GM21529 (cell line): Measurements from ENCODE around the gene BIRC7.

Experiments used
- ATAC-seq: cut with Tn5 transposase; IDR thresholded peaks from one replicate; pipeline ENCODE4 v1.9.1; 2021; ENCODE audit not compliant: unreplicated experiment

The BIRC7 gene

GRCh38 chr20:63235399-63235983 is at the start of gene BIRC7:
Gene BIRC7 (plus strand): TSS chr20:63235905. CDS start chr20:63236097, 192 bp downstream.
- no peak for ATAC-seq

GRCh38 chr20:63186084-63186483 is 49.6 kb upstream of the BIRC7 start:
- no peak for ATAC-seq

GRCh38 chr20:63186528-63187316 is 49.0 kb upstream of the BIRC7 start:
- ATAC-seq, result no peak

DNA sequence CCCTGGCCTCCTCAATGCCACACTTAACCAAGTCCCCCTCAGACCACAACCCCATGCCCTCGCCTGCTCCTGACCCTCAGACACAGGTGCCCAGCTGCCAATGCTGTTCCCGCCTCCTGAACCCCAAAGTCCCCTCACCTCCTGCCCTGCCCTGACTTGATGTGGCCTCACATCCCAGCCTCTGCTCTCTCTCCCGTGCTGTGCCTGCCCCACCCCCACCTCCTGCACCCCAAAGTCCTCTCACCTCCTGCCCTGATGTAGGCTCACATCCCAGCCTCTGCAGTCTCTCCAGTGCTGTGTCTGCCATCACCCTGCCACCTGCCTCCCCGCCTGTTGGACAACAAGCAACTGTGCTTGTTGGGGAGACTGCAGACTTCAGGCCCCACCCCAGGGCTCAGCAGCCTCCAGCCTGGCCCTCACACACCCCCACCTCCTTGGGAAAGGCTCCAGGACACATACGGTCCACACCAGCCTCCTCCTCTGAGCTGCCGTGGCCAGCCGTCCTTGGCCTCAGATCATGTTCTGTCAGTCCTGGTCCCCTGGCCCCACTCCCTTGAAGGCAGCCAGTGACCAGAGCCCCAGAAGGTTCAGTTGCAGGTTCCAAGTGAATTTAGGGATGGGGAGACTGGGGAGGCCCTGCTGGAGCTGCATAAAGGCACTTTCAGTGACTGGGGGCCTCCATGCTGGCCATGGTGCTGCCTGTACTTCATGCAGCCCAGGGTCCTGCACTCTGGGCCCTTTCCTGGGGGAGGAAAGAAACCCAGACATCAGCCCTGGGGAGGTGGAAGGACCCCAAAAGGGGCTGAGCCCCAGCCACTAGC is 48.2 kb upstream of the BIRC7 start:
- ATAC-seq, result no peak

DNA sequence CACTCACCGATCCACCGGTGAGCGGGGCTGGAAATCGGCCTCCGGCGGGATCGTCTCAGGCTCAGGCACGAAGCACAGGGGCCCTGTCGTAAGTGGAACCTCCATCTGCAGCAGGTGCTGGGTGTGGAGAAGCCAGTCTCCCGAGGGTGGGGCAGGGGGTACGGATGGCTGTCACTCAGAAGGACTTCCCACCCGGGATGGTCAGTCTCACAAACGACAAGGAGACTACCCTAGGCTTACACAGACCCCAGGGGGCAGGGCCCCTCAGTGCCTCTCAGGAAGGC is 47.6 kb upstream of the BIRC7 start:
- no peak for ATAC-seq

GRCh38 chr20:63188641-63189321 is 46.9 kb upstream of the BIRC7 start:
- no peak for ATAC-seq

- ATAC-seq, result no peak
These were observed 46.4 kb upstream of the BIRC7 start for GRCh38 chr20:63189322-63189642.

GRCh38 chr20:63189846-63190559 is 45.7 kb upstream of the BIRC7 start:
- ATAC-seq, result no peak

- ATAC-seq, result no peak
These were observed 44.9 kb upstream of the BIRC7 start for GRCh38 chr20:63190828-63191227.

GRCh38 chr20:63191400-63191799 is 44.3 kb upstream of the BIRC7 start:
- ATAC-seq, result no peak

- ATAC-seq, result no peak
These were observed 43.0 kb upstream of the BIRC7 start for GRCh38 chr20:63192721-63193120.

GRCh38 chr20:63194007-63194796 is 41.5 kb upstream of the BIRC7 start:
- ATAC-seq, result no peak

DNA sequence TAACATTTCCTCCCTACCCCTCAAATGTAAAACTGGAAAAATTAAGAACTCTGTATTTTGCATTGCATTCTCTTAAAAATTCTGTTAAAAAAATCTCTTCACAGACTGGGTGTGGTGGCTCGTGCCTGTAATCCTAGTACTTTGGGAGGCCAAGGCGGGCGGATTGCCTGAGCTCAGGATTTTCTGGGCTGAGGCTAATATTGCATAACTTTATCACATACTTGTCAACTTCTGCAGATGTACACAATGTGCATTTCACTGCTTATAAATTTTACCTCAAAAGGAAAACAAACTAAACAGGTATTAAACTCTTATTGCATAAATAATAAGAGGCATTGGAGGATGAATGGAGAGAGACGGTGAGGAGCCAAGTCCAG is 40.9 kb upstream of the BIRC7 start:
- no peak for ATAC-seq

- ATAC-seq, result no peak
These were observed 38.8 kb upstream of the BIRC7 start for GRCh38 chr20:63196768-63197470.

- no peak for ATAC-seq
These were observed 37.1 kb upstream of the BIRC7 start for GRCh38 chr20:63198606-63199005.

GRCh38 chr20:63202021-63202420 is 33.7 kb upstream of the BIRC7 start:
- ATAC-seq, result no peak

GRCh38 chr20:63202811-63203526 is 32.7 kb upstream of the BIRC7 start:
- no peak for ATAC-seq

DNA sequence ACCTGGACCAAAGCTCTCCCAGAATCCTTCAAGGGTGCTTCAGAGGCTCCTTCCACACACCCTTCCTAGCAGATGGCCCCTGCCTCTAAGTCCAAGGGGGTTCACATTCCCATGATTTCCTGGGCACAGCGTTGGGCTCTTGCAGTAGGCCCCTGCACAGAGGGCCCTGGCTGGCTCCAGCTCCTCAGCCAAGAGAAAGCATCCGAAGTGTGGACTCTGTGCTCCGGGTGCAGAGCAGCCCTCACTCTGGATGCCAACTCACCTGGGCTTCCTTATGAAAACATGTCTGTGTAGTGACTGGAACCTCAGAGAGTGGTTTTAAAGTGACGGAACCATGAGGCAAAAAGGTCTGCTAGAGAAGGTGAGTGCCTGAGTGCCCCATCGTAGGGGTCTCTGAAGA is 31.3 kb upstream of the BIRC7 start:
- no peak for ATAC-seq

GRCh38 chr20:63205896-63206295 is 29.8 kb upstream of the BIRC7 start:
- no peak for ATAC-seq
